GM06990 (cell line): ENCODE measurements around the gene CISD1.

Source experiments
- DNase-seq: peaks from one replicate; pipeline ENCODE4 v3.0.0-alpha.2; 2011; ENCODE audit not compliant: insufficient read length; ENCODE audit errors: extremely low read depth
- H3K27me3 ChIP-seq: replicated peaks from 2 replicates; pipeline ENCODE4 v1.6.0; 2011; ENCODE audit warnings: low read length; ENCODE audit not compliant: control insufficient read depth, insufficient read depth
- H3K36me3 ChIP-seq: 2 replicates; pipeline ENCODE4 v1.5.1; 2011; ENCODE audit warnings: low read length; ENCODE audit not compliant: control insufficient read depth, insufficient read depth
- H3K4me3 ChIP-seq: replicated peaks from 2 replicates; pipeline ENCODE4 v1.5.1; 2011; ENCODE audit warnings: low read depth, mild to moderate bottlenecking, control low read depth, low read length
- CTCF ChIP-seq: IDR thresholded peaks from 2 replicates; pipeline ENCODE4 v1.5.1; 2011; ENCODE audit warnings: low read length, control low read depth, mild to moderate bottlenecking, inconsistent platforms; ENCODE audit not compliant: insufficient read depth, poor library complexity, severe bottlenecking

The CISD1 gene

GRCh38 chr10:58278962-58279307 is 10.0 kb downstream of the CISD1 start:
- no peaks in the 10 kb centered on the region; the same call in 1 of the 2 replicates for H3K36me3 ChIP-seq
- no peak for DNase-seq
- H3K4me3 ChIP-seq = no peak overlapping the region

GRCh38 chr10:58280477-58280876 is 11.5 kb downstream of the CISD1 start:
- H3K4me3 ChIP-seq = no peak overlapping the region
- no peak for TF ChIP-seq CTCF
- DNase-seq = no peak
- no peaks in the 10 kb centered on the region; the same call in 1 of the 2 replicates for H3K36me3 ChIP-seq
- H3K27me3 ChIP-seq = no peaks in the 10 kb centered on the region

More at GRCh38 chr10:58278962-58279307, 10.0 kb downstream of the CISD1 start:
- no peak for TF ChIP-seq CTCF
- H3K27me3 ChIP-seq = no peaks in the 10 kb centered on the region

- Histone ChIP-seq H3K4me3 (no peak overlapping the region), H3K36me3 (no peaks in the 10 kb centered on the region; the same call in 1 of the 2 replicates), H3K27me3 (no peaks in the 10 kb centered on the region)
- no peak for TF ChIP-seq CTCF
- DNase-seq = no peak
Measured at GRCh38 chr10:58281092-58281752, 12.3 kb downstream of the CISD1 start.

GRCh38 chr10:58282615-58283014 is 13.7 kb downstream of the CISD1 start:
- H3K4me3 ChIP-seq = no peak overlapping the region
- H3K36me3 ChIP-seq = no peaks in the 10 kb centered on the region; the same call in 1 of the 2 replicates
- peak; percentile 59 for DNase-seq
- no peak for TF ChIP-seq CTCF
- no peaks in the 10 kb centered on the region for H3K27me3 ChIP-seq

GRCh38 chr10:58291538-58292174 is 22.7 kb downstream of the CISD1 start:
- peak; percentile 62 for TF ChIP-seq CTCF
- Histone ChIP-seq H3K4me3 (no peak overlapping the region), H3K36me3 (no peaks in the 10 kb centered on the region), H3K27me3 (no peaks in the 10 kb centered on the region)
- DNase-seq = no peak
